GM12874 (cell line): Measurements from ENCODE around the gene TMEM234.
A peak's percentile ranks its signal among the peaks of the same experiment; 100 is the strongest.

Source experiments
- CTCF ChIP-seq: IDR thresholded peaks from 2 replicates; pipeline ENCODE4 v1.5.1; 2011; ENCODE audit warnings: low read depth, mild to moderate bottlenecking, control low read depth, low read length, moderate library complexity; ENCODE audit not compliant: insufficient read depth

Gene TMEM234

GRCh38 chr1:32255072-32256071 lies 33.2 kb upstream of the TMEM234 start:
- no peak for TF ChIP-seq CTCF

GRCh38 chr1:32250893-32251716 lies 29.0 kb upstream of the TMEM234 start, which contains the start of gene LCK:
Gene LCK (plus strand): TSS chr1:32251265. CDS start chr1:32274330, 23,065 bp downstream.
- TF ChIP-seq CTCF, result no peak

GRCh38 chr1:32249831-32250525 lies 27.8 kb upstream of the TMEM234 start:
- no peak for TF ChIP-seq CTCF

GRCh38 chr1:32247983-32248889 lies 26.1 kb upstream of the TMEM234 start:
- peak; percentile 99 for TF ChIP-seq CTCF

- no peak for TF ChIP-seq CTCF
Measured at GRCh38 chr1:32247452-32247851, 25.3 kb upstream of the TMEM234 start.

- TF ChIP-seq CTCF, result no peak
Measured at GRCh38 chr1:32246888-32247273, 24.7 kb upstream of the TMEM234 start, which contains the start of gene FAM167B. Gene FAM167B (plus strand): TSS chr1:32247222. CDS start chr1:32247422, 200 bp downstream.
